CD1c-positive myeloid dendritic cell (primary cell): ENCODE results near the gene TMCC3.

Experiments used
- DNase-seq: peaks from one replicate; pipeline ENCODE4 v3.0.0-alpha.2; 2016; ENCODE audit errors: extremely low spot score

The TMCC3 gene

DNA sequence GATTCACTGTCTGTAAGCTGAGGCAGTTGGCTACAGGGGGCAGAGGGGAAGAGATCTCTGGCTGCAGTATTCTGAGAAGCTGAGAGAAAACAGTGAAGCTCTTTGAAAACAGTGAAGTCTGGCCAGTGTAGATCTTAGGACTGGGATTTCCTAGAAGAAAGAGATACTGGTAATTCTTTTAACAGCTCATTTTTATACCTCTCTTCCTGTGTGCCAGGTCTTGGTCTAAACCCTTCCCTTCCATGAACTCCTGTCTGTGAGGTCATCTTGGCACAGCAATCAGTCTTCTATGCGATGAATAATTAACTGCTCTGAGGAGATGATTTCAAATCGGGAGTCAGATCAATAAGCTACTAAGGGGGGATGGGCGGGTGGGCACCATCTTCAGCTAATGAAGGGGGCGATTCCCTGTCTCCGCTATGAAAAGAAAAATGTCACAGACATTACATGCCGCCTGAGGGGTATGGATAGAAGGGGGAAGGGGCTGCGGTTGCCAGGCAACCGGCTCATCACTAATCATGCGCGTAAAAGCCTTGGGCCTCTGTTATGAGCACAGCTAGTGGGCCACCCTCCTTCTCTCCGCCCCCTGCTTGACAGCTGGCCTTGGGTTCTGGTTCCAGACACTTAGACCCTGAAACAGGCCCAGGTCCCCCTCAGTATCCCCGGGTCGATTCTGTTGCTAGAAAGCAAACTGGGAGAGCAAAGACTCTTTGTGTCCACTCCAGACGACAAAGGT lies 115.4 kb downstream of the TMCC3 start:
- no peak for DNase-seq

DNA sequence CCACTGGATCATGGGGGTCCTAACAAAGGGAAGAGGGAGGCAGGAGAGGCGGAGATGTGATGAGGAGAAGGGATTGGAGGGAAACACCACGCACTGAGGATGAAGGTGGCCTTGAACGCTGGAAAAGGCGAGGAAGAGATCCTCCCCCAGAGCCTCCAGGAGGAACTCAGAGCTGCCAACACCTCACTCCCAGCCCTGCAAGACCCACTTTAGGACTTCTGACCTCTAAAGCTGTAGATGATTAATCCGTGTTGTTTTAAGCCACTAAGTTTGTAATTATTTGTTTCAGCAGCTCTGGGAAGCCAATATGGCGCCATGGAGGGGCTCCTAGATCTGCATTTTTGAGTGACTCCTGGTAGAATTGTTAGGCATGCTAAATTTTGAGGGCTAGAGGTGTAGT lies 116.1 kb downstream of the TMCC3 start:
- no peak for DNase-seq

DNA sequence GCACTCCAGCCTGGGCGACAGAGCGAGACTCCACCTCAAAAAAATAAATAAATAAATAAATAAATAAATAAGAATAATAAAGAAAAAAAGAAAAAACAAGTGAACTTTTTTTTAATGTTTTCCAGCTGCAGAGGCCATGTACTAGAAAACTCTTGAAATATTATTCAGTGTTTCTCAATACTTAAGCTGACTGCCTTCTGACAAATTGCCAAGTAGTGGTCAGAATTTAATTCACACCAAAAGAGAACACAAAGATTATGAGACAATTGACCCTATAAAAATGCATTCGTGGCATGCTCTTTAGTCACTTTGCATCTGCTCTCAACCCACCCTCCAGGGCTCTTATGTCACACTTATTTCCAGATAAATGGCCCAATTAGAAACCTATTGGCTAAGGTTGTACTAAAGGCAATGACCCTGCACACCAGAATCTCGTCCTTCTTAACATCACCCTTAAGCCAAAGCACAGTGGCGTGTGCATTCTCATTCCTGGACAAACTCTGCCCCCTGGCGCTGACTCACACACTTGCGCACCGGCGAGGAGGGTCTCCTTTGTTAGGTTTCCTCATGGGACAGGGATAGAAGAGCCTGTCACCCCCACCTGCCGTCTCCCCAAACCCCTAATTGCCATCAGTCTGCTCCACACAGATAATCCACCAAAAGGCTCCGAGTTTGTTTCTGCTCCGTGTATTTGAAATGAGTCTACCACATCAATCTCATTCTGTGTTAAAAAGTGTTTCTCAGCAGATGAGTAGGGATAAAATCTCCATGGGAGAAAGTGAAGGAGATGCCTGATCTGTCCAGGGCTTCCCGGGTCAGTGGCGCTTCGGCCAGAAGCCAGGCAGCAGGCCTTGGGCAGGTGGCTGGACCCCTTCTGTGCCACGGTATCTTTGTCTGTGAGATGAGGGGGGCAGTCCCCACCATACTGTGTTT lies 117.6 kb downstream of the TMCC3 start:
- DNase-seq = peak; percentile 73

DNA sequence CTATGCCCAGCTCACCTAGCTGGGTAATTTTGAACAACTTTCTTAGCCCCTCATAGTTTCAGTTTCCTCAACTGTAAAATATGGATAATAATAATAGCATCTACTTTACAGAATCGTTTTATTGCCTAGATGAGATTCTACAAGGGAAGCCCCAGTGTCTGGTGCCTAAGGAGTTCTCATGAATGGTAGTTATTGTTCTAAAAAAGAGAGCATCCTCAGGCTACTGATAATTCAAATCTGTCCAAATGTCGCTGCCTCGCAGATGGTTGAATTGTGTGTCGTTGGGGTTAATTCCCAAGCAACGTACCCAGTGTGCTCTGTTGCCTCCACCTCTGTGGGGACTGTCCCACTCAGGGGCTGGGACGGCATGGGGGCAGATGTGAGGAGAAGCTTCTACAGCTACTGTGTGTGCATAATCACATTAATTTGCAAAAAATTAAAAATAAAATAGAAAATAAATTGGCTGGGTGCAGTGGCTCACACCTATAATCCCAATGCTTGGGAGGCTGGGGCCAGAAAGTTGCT lies 119.1 kb downstream of the TMCC3 start:
- DNase-seq = no peak

DNA sequence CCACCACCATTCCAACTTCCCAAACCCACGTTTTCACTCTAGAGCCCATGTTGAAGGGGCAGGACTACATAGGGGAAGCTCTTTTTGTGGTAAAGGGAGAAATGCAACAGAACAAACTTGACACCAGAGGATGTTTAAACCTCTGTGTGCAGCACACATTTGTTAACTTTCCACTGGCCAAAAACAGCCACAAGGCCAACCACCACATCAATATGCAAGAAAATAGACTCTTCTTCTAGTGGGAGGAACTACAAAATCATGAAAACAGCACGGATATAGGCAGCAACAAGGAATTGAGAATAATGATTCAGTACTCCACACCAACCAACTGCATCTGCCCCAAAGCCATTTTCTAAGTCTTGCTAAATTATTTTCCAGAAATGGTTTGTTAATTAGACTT lies 124.4 kb downstream of the TMCC3 start:
- DNase-seq = peak; percentile 16
